Stimulated activated CD8-positive, alpha-beta memory T cell treated with anti-CD3 and anti-CD28 coated beads, Interleukin-7, amount 100 ng/mL, for 4 hours (primary cell): ENCODE measurements around the gene GAREM1.

Experiments used
- DNase-seq, 2 donors: peaks; one replicate each; pipeline ENCODE4 v3.0.0-alpha.2; 2020; ENCODE audit warnings: low read depth in 2 of 2

Gene GAREM1

DNA sequence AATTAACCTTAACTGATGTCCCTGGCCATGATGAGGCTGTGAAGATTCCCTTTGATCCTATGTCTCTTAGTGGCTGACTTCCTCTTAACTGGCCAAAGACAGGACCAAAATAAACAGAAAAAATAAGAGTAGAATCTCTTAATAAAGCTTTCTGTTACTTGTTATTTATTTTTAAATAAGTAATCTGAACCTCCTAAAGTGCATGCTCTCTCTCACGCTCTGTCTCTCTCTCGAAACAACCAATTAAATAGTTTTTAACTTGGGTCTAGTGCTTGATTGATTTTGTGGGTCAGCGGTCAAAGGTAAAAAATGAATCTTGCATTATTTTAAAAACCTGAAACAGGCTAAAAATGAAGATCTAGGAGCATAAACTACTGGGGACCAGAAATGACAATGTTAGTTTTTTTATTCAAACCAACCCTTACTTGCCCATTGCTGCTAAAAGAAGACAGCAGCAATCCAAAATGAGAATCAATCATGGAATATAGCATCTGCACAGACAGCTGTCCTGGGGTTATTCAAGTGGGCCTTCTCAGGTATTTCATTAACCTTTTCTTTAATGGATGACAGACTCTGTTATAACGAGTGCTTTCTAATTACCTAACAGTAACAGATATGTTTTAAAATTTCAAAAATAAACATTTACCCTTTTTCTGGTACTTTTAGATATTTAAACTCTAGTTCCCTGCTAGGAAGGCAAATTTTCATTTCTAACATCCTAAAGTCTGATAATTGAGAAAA is 11.2 kb downstream of the GAREM1 start:
- DNase-seq, result no peak

DNA sequence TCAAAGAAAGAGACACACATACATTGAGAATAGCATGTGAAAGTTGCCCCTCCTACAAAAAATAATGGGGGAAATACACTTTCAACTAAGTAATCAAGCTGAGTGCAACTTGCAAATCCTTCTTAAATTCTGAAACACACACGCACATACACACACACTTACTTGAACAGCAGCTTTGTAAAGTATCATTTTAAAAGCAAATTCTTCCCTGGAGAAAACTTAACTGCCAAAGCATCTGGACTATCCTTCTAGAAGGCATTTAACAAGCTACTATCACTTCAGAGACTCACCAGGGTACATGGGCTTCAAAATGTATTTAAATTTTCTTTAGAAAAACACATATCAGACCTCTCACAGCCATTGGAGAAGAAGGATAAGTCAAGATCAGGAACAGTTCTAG is 15.3 kb downstream of the GAREM1 start:
- DNase-seq, result no peak

DNA sequence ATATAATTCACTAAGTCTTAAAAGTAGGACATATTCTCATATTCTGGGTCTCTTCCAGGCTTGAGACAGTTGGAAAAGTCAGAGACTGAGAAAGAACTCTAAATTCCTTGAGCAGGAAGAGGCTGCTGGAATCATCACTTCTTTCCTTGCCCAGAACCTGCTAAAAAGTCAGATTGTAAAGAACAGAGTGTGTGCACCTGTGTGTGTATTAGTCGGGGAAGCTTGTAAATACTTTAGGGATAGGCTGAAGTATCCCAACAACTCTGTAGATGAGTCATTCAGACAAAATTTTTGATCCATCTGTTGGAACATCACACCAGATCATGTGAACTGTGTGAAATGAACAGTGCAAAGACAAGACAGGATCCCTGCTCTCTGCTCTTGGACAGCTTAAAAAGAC is 16.1 kb downstream of the GAREM1 start:
- no peak for DNase-seq

DNA sequence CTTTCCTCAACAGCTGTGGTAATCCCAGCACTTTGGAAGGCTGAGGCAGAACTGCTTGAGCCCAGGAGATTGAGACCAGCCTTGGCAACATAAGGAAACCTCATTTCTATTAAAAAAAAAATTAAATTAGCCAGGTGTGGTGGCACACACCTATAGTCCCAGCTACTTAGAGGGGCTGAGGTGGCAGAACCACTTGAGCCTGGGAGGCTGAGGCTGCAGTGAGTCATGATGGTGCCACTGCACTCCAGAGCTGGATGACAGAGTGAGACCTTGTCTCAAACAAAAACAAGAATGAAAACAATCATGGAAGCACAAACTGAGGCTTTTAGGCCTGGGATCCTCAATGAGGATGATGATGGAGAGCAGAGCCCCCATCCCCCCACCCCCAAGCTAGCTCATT is 19.8 kb downstream of the GAREM1 start:
- DNase-seq, result no peak

DNA sequence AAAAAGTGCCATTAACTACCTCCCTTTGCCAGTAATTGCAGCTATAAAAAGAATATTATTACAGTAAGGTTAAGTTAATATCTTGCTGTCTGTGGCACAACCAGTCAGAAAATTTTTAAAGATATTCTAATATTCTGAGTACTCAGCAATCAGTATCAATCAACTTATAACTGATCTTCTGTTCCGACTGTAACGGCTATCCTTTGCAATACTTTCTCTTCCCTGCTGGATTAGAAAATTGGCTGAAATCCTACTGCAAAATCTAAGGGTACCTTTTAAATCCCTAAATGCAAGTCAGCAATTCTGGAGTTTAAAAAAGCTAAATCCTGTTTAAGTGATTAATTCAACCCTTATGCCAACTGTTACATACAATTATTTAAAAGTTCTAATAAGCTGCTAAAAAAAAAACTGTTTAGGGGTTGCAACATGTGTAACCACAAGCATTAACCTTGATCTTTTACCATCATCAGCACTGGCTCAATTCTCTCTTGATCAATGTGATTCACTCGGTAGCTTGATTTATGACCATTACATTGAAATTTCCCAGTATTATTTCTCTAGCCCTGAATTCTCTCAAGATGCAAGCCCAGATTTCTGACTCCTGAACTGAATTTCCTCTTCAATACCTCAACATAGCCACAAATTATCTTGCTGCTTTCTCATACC is 20.5 kb downstream of the GAREM1 start:
- no peak for DNase-seq

DNA sequence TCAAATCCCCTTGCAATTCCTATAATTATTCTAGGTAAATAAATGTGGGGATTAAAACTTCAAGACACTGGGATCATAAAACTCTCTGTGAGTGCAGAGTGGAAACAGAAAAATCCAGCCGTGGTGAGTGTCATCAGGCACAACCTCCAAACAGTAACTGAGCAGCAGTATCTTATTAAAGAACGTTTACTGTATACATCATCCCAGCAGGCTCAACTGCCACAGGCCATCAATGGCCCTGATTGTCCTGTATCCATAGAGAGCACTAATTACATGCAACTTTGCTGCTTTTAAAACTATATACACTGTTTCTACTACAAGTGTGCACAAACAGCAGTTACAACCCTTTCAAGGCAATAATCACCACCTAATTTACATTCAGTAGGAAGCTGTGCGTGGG is 23.9 kb downstream of the GAREM1 start:
- no peak for DNase-seq

DNA sequence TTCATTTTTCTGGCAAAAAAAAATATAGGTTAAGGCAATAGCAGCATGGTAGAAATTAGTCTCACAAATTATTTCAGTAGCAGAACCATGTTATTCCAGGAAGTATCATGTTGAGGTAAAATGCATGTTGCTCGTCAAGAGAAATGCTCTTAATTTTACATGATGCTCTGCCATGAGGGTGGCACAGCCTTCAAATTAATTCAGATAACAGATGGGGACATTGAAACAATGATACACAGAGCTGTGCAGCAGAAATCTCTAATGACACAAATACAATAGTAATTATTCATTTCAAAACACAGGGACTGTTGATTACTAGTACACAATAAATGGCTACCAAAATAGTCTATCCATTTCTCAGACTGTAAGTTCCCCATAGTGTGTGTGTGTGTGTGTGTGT is 24.8 kb downstream of the GAREM1 start:
- DNase-seq, result no peak

DNA sequence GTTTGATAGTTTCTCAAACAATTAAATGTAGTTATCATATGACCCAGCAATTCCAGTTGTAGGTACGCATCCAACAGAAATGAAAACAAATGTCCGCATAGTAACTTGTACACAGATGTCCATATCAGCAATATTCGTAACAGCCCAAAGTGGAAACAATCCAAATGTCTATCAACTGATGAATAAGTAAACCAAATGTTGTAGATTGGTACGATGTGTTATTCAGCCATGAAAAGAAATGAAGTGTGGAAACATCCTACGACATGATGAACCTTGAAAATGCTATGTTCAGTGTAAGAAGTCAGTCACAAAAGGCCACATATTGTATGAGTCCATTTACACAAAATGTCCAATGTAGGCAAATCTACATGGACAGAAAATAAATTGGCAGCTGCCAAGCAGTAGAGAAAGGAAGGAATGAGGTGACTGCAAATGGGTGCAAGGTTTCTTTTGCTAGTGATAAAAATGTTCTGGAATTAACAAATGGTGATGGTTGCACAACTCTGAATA is 26.9 kb downstream of the GAREM1 start:
- no peak for DNase-seq

DNA sequence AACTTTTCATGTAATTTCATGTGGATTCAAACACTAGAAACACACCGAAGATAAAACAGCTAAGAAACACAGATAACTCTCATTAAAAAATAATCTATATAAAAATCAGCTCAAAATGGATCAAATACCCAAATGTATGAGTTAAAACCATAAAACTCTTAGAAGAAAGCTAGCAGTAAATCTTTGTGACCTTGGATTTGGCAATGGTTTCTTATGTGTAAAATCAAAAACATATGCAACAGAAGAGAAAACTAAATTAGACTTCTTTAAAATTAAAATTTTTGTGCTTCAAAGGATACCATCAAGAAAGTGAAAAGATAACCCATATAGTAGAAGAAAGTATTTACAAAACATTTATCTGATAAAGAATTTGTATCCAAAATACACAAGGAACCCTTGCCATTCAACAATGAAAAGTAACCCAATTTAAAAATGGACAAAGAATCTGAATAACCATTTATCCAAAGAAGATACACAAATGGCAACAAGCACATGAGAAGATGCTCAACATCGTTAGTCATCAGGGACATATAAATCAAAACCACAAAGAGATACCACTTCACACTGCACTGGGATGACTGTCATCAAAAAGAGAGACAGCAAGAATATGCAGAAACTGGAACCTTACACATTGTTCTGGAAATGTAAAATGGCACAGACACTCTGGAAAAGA is 27.5 kb downstream of the GAREM1 start:
- no peak for DNase-seq

DNA sequence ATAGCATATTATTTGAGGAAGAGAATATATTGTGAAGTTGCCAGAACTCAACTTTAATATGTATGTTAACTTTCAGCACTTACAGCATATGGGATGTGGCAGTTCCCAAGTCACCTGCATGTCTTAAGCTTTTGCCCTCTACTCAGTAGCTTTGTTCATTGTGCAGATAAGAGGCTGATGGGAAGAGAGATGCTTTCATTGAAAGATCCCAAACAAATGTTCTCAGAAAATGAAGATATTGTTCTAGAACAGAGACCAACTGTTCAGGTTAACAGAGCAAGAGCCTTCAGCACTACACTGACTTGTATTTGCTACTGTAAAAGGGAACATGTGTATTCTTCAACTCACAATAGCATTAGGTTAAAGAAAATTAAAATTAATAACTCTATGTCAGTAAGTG is 28.1 kb downstream of the GAREM1 start:
- no peak for DNase-seq

DNA sequence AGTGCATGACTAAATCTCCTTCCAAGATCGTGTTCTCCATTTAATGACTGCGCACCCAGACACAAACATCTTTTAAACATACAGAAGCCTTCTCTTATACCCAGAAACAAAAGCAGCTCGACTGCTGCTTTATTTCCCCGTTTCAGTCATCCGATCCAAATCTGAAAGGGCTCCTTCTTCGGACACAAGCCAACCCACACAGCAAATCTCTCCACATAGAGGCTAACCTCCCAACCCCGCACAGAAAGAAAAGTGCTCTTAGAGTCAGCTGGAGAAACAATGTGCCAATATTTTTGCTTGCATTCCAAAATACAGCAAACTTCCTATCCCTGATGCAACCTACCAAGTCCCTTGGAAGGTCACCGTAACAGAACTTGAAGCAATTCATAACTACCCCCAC is 29.1 kb downstream of the GAREM1 start:
- DNase-seq, result no peak

DNA sequence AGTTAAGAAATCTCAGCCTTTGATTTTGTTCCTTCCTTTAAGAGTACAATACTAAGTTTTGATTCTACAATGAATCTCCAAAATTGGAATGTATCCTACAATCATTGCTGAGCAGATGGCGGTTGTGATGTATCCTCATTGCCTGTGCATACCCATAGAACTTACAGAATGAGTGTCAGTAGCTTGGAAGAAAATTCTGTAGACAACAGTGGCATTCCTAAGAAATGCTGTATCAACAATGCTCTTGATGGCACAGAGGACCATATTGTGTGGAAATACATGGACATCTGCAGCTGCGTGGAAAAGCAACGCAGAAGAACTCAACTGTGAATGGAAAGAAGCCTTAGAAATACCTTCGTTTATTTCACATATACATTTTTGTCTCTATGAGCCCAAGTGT is 30.2 kb downstream of the GAREM1 start:
- DNase-seq, result no peak

DNA sequence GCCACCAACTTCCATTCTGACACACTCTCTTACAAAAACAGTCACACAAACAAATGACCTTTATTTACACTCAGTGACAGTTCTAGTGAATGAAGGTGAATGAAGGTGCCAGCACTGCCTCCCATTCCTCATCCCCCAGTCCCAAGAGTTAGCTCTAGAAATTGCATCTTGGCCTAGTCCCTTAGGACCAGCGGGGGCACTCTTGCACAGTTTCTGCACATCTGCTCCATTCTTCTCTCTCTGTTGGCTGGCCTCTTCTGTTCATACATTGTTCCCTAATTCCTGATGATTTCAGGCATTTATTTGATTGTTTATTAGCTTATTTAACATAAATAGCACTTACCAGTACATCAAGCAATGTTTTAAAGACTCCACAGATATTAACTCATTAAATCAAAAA is 30.9 kb downstream of the GAREM1 start:
- no peak for DNase-seq

DNA sequence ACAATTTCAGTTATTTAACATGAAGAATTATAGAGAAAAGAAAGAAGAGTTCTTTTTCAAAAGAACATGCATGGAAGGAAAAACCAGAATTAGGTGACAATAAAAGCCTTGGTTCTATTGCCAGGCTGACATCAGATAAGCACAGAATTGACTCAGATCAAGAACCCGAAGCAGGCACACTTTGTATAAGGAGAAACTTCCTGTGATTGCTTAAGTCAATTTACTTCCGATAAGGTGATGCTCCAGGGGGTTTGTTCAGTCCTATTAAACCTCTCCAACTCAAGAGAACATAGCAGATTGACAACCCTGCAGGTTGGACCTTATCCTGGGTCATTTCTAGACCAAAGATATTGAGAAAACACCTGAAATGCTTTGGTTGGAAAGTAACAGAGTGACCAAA is 31.4 kb downstream of the GAREM1 start:
- no peak for DNase-seq

DNA sequence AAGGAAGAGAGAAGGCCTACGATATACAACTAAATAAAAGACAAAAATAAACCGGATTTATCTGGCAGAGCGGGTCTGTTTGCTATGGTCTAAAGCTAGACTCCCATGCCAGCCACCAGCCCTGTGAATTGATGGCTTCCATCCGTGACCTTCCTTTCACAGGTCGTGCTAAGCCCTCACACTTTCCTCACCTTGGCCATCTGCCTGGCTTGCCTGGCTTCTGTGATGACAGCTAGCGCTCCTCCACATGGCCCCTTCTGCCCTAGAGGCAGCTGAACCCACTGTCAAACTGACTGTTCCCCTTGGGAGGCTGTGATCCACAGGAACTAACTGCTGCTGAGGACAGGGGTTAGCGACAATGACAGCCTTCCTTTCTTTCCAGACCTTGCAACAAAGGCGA is 32.5 kb downstream of the GAREM1 start:
- DNase-seq, result no peak

DNA sequence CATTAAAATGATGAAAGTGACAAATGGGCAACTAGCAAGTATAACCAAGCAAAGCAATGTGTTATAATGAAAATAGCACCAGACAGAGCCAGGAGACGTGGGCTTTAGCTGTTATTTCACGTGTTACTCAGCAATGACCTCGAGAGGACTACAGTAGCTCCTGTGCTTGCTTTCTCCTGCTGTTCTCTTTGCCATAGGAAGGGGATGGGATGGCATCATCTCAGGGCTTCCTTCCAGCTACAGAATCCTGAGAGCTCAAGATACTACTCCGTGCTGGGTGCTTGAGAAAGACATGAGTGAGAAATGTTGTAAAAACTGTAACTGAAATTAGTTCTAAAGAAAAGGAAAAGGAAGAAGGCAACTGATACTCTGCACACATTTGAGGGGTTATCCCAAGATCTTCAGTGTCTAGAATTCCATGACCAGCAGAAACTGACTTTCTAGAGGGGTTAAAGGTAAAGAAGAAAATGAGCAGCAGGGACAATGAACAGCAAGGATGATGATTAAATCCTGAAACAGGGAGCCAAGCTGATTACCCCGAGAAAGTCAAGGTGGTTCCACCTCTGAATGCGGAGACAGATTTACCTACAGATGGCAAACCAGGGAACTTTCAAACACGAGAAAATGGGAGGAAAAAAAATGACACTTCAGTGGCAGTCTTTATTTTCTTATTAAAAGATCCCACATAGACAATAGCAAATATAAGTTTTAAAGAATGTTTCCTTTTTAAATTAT is 33.4 kb downstream of the GAREM1 start:
- no peak for DNase-seq

DNA sequence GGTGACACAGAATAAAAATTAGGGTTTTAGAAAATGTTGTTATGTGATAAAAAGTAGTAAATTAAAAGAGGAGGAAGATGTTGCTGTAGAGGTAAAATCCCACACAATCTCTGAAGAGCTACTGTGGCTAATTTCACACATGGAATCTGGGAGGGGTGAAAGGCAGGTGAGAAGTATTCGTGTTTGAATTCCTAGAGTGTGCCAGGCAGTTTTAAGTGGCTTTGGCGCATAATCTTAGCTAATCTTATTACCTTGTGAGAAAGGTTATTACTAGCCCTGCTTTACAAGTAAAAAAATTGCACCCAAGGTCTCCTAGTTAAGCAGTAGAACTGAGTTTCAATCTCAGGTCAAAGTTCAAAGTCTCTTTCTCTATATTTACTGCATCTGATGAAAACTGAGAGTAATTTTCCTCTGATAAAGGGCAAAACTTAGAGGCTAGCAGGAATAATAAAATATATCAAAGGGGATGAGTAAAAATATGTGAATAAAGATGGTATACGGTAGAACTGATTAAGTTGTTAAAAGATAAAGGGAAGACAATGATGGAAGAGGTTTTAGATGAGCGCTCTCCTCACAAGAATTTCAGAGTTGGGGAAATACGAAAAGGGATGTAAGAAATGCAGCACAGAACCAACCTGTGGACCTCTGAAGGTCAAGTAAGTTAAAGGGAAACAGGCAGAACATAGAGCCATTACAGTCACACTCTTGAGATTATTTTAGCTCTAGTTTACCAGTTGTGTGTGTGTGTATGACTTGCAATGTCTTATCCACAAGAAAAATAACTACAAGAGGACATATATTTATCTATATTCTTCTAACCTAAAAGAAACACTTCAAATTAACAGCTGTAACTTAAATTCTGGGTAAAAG is 34.8 kb downstream of the GAREM1 start:
- no peak for DNase-seq

DNA sequence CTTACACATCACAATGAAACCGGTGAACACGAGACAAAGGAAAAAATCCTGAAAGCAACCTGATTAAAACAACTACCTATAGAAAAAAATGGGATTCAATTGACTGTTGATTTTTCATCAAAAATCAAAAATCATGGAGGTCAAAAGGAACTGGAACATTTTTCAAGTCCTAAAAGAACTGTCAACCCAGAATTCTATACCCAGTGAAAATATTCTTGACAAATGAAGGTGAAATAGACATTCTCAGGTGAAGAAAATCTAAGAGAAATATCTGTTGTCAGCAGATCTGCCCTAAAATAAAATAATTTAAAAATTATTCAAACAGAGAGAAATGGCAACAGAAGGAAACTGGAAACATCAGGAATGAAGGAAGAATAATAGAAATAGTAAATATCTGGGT is 38.9 kb downstream of the GAREM1 start:
- no peak for DNase-seq

DNA sequence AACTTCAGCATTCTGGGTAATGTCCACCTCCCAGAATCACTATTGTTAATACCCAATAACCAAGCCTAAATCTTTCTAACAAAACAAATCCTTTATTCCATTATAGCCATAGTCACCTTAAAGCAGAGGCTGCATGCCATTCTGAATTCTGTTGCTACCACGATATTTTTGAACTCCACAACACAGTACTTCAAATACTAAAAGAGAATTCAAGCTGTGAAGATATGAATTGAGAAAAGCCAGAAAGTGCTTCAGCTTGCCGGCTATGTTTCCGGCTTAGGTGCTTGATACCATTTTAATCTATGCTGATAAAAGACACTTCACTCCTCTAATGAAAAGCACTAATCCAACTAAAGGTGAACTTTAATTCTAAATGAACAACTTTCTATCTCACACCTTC is 41.3 kb downstream of the GAREM1 start:
- no peak for DNase-seq

DNA sequence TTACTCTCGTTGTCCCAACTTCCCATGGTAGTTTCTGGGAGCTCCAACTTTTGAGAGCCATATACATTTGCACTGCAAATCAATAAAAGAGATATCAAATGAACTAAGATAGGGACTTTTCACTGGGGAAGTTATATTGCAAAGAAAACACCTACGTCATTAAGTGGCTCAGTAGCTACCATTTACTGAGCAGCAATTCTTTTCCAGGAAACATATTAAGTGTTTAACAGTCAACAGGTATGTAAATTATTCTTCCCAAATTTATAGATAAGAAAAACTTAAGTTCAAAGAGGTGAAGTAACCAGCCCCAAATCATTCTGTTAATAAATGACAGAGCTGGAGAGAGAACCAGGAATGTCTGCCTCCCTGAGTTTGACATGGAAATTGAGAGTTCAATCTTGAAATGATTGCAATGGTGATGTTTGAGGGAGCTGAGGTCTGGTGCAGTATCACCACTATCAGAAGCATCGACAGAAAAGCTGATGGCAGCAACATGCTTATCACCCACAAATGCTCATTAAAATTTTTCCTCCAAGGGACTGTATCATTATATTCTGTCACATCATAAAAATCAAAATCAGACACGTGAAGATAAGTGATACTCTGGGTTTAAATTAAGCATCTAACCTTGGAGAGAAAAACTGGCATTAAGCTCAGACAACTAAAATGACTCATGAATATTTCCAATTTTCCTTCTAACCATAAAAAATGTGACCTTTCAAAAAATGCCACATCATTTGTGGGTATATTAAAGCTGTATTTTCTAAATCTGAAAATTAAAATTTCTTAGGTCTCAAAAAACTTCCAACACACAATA is 43.4 kb downstream of the GAREM1 start:
- no peak for DNase-seq
